Naive thymus-derived CD4-positive, alpha-beta T cell (primary cell): Measurements from ENCODE around the gene STRA6. TPM values are rescaled to one million over a fixed set of nuclear protein-coding genes. Genes with fewer than 3 reads are reported as not detected.
A peak's percentile ranks its signal among the peaks of the same experiment; 100 is the strongest.

ENCODE experiments used
- ATAC-seq: fragments of 150-1000 bp; cut with Tn5 transposase; 2 replicates; pipeline ENCODE4 v1.10.0; 2021; ENCODE audit warnings: mild to moderate bottlenecking, moderate library complexity
- CTCF ChIA-PET: fragments of 350-600 bp; sonication (Branson Sonifier 250); formaldehyde crosslinking; loops from one replicate; lab custom pipeline; 2021; ENCODE audit warnings: antibody characterized with exemption; lab: Charles Lee
- POLR2A ChIA-PET: fragments of 350-600 bp; sonication (Branson Sonifier 250); formaldehyde crosslinking; loops from one replicate; lab custom pipeline; 2021; ENCODE audit warnings: antibody characterized with exemption, inconsistent platforms; lab: Charles Lee
- DNase-seq, 9 donors: peaks; one replicate each; pipeline versions ENCODE4 v3.0.0 to v3.0.0-alpha.2; 2020 to 2022; ENCODE audit warnings: mixed read lengths in 1 of 9
- H3K27ac ChIP-seq: one replicate; pipeline ENCODE4 v1.7.0; 2013; ENCODE audit warnings: mild to moderate bottlenecking, low read depth, low read length, moderate library complexity
- H3K27me3 ChIP-seq, 2 donors: one replicate each; pipeline ENCODE4 v1.7.0; 2013; ENCODE audit warnings: low read length in 2 of 2, mild to moderate bottlenecking in 2 of 2, moderate library complexity in 2 of 2; ENCODE audit not compliant: control insufficient read depth in 2 of 2, insufficient read depth in 2 of 2
- H3K36me3 ChIP-seq, 3 experiments: 1 replicate in 2 of 3; 2 replicates in 1 of 3; pipeline ENCODE4 v1.7.0; 2013; ENCODE audit warnings: low read length in 3 of 3, mild to moderate bottlenecking in 3 of 3, moderate library complexity in 1 of 3; ENCODE audit not compliant: insufficient read depth in 3 of 3, control insufficient read depth in 2 of 3
- H3K4me1 ChIP-seq, 2 donors: one replicate each; pipeline ENCODE4 v1.7.0; 2013; ENCODE audit warnings: low read length in 2 of 2, mild to moderate bottlenecking in 2 of 2, moderate library complexity in 1 of 2; ENCODE audit not compliant: control insufficient read depth in 2 of 2, insufficient read depth in 2 of 2
- H3K4me3 ChIP-seq: 2 replicates; pipeline ENCODE4 v1.7.0; 2013; ENCODE audit warnings: mild to moderate bottlenecking, low read length
- H3K9me3 ChIP-seq, 3 experiments: 1 replicate in 2 of 3; 2 replicates in 1 of 3; pipeline ENCODE4 v1.7.0; 2013; ENCODE audit warnings: low read length in 3 of 3; ENCODE audit not compliant: control insufficient read depth in 2 of 3
- H3K27ac Mint-ChIP-seq, 9 donors: one replicate each; pipeline ENCODE4 v1.8.0; 2020 to 2022; ENCODE audit warnings: mixed read lengths in 9 of 9, mild to moderate bottlenecking in 8 of 9, moderate library complexity in 5 of 9, inconsistent platforms in 2 of 9
- H3K27me3 Mint-ChIP-seq, 5 donors: one replicate each; pipeline ENCODE4 v1.8.0; 2021 to 2022; ENCODE audit warnings: mixed read lengths in 5 of 5, mild to moderate bottlenecking in 1 of 5
- H3K36me3 Mint-ChIP-seq, 5 donors: one replicate each; pipeline ENCODE4 v1.8.0; 2020 to 2022; ENCODE audit warnings: mixed read lengths in 5 of 5, mild to moderate bottlenecking in 3 of 5, inconsistent platforms in 1 of 5
- H3K4me1 Mint-ChIP-seq, 7 donors: one replicate each; pipeline ENCODE4 v1.8.0; 2020 to 2022; ENCODE audit warnings: mixed read lengths in 7 of 7, mild to moderate bottlenecking in 3 of 7, inconsistent platforms in 1 of 7
- H3K4me3 Mint-ChIP-seq, 10 donors: one replicate each; pipeline ENCODE4 v1.8.0; 2020 to 2022; ENCODE audit warnings: mild to moderate bottlenecking in 10 of 10, mixed read lengths in 10 of 10, moderate library complexity in 6 of 10, inconsistent platforms in 2 of 10
- H3K9me3 Mint-ChIP-seq, 11 donors: one replicate each; pipeline ENCODE4 v1.8.0; 2020 to 2022; ENCODE audit warnings: mixed read lengths in 11 of 11, mild to moderate bottlenecking in 4 of 11, inconsistent platforms in 1 of 11, moderate library complexity in 1 of 11
- intact Hi-C, 2 donors: fragments of 100-400 bp; cut with micrococcal nuclease; formaldehyde crosslinking; loops; one replicate each; pipeline ENCODE4 v1.15.1; 2023
- polyA plus RNA-seq, 2 donors: library from polyadenylated mRNA; unstranded; fragments of 300-500 nt; fragmentation: Illumina TruSeq; gene quantifications; one replicate each; pipeline ENCODE4 v1.2.3, GENCODE V29; 2021
- total RNA-seq, 6 experiments: library from RNA in 5 of 6; stranded (reverse) in 5 of 6; gene quantifications; 1 replicate in 5 of 6; 2 replicates in 1 of 6; pipeline ENCODE4 v1.2.3 and lab custom pipeline; 2021 to 2026

The STRA6 gene
- total and polyA plus RNA-seq, 7 experiments from 2014 or later, result not detected

DNA sequence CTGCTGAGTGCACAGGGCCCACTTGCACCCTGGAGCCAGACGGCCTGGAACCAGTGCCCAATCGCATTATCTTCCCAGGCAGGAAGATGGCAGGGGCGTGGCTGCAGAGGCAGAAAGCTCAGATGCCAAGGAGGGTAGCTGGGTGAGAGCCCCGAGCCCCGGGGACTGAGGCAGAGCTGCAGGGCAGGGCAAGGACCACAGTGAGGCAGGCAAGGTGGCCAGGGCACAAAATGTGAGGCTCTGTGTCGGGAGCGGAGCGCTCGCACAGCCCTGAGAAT, 31.9 kb upstream of the STRA6 start:
- Mint-ChIP-seq H3K36me3 (no peaks in the 10 kb centered on the region), H3K4me1 (peaks cover 0 to 3% (median 0%) of the 10 kb centered on the region in 7 donors), H3K9me3 (no peaks in the 10 kb centered on the region), H3K4me3 (no peak overlapping the region), H3K27ac (no peak overlapping the region), H3K27me3 (peaks cover 0 to 8% (median 0%) of the 10 kb centered on the region in 5 donors)
- ChIA-PET POLR2A (no interaction called here), CTCF (no interaction called here)
- Histone ChIP-seq H3K27ac (no peak overlapping the region), H3K4me1 (no peaks in the 10 kb centered on the region), H3K4me3 (no peak overlapping the region), H3K9me3 (no peaks in the 10 kb centered on the region), H3K27me3 (no peaks in the 10 kb centered on the region), H3K36me3 (no peaks in the 10 kb centered on the region)
- ATAC-seq (no peak), DNase-seq (no peak)
- intact Hi-C loops, result no loop called here

DNA sequence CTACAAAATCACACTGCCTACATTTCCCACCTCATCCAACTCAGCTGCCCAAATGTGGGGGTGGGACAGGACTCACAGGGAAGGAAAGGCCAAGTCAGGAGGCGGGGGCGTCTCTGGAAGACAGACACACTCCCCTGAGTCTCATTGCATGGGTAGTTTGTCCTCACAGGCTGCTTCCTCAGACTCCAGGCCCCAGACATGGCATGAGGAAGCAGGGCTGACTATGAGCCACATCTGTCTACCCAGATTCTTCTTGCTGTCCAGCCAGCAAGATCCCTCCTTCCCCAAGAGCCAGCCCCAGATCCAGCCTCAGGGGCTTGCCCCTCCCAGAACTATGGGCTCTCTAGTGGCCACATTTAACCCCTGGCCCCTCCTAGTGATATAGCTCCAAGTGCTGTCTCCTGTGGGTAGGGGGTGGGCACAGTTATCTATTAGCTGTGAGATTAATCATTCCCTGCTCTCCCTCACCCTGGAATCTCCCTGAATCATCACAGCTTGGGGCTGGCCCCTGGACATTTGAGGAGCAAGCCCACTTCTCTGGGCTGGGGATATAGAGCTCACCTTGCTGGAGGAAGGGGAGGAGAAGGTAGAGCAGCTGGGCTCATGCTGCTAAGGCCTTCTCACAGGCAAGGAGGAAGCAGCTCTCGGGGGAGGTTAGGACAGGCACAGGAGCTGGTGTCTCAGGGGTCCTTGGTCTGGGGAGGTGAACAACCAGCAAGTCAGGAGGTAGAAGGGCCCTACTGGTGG, 31.4 kb upstream of the STRA6 start:
- Mint-ChIP-seq H3K4me1 (peaks cover 0 to 3% (median 0%) of the 10 kb centered on the region in 7 donors), H3K9me3 (no peaks in the 10 kb centered on the region), H3K36me3 (no peaks in the 10 kb centered on the region), H3K4me3 (no peak overlapping the region), H3K27ac (no peak overlapping the region), H3K27me3 (peaks cover 0 to 10% (median 0%) of the 10 kb centered on the region in 5 donors)
- ChIA-PET CTCF (no interaction called here), POLR2A (no interaction called here)
- Histone ChIP-seq H3K36me3 (no peaks in the 10 kb centered on the region), H3K4me3 (no peak overlapping the region), H3K9me3 (no peaks in the 10 kb centered on the region), H3K27ac (no peak overlapping the region), H3K27me3 (no peaks in the 10 kb centered on the region), H3K4me1 (no peaks in the 10 kb centered on the region)
- intact Hi-C loops, result no loop called here
- ATAC-seq, result no peak
- DNase-seq, result no peak

DNA sequence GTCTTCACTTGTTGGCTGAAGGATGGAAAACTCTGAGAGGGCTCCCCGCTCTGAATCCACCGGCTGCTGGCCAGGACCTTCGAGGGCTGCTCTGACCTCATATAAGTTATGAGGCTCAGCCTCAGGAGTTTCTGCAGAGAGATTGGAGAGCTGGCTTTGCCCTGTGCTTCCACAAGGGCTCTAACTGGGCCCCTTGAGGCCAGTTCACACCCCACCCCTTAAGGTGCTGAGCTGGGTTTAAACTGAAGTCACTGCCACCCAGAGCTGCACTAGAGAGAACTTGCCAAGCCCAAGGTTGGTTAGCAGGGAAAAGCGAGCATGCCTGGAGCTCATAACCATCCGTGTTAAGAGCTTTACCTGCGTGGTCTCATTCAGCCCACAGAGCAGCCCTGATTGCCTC, 30.8 kb upstream of the STRA6 start:
- Histone ChIP-seq H3K27me3 (no peaks in the 10 kb centered on the region), H3K36me3 (no peaks in the 10 kb centered on the region), H3K4me3 (no peak overlapping the region), H3K9me3 (no peaks in the 10 kb centered on the region), H3K27ac (no peak overlapping the region), H3K4me1 (no peaks in the 10 kb centered on the region)
- intact Hi-C loops, result no loop called here
- DNase-seq (no peak), ATAC-seq (no peak)
- Mint-ChIP-seq H3K27ac (peak overlapping the region in 1 of 9 donors; percentile 4), H3K4me3 (no peak overlapping the region), H3K4me1 (peaks cover 0 to 3% (median 0%) of the 10 kb centered on the region in 7 donors), H3K9me3 (no peaks in the 10 kb centered on the region), H3K36me3 (no peaks in the 10 kb centered on the region), H3K27me3 (peaks cover 0 to 7% (median 0%) of the 10 kb centered on the region in 5 donors)
- ChIA-PET POLR2A (no interaction called here), CTCF (no interaction called here)

DNA sequence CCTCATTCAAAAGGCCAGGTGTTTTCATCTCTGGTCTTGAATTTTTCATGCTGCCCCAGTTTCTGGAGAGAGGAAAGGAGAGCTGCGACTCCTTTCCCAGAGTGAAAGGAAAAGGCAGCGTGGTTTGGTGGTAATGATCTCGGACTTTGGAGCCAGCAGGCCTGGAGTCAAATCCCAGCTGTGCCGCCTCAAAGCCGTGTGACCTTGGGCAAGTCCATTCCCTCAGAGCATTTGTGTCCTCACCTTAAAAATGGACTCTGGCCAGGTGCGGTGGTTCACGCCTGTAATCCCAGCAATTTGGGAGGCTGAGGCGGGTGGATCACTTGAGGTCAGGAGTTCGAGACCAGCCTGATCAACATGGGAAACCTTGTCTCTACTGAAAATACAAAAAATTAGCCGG, 28.9 kb upstream of the STRA6 start:
- peaks cover 0 to 10% (median 4%) of the 10 kb centered on the region in 5 donors for H3K27me3 Mint-ChIP-seq
- ChIA-PET POLR2A (interaction anchor here (0.6 kb wide), 1 partner anchor 12 kb away, joined by 3 read pairs; no protein-coding TSS in a partner anchor), CTCF (no interaction called here)
- intact Hi-C loops, result no loop called here
- no peaks in the 10 kb centered on the region for H3K27me3 ChIP-seq
- no peak overlapping the region for H3K4me3 ChIP-seq
- ATAC-seq (no peak), DNase-seq (no peak)
- peaks cover 0 to 3% (median 0%) of the 10 kb centered on the region in 7 donors for H3K4me1 Mint-ChIP-seq
- H3K36me3 ChIP-seq, result no peaks in the 10 kb centered on the region
- no peak overlapping the region for H3K4me3 Mint-ChIP-seq
- H3K4me1 ChIP-seq, result no peaks in the 10 kb centered on the region
- H3K9me3 Mint-ChIP-seq, result peaks cover 0 to 2% (median 0%) of the 10 kb centered on the region in 11 donors
- no peaks in the 10 kb centered on the region for H3K36me3 Mint-ChIP-seq
- no peak overlapping the region for H3K27ac Mint-ChIP-seq
- H3K27ac ChIP-seq, result no peak overlapping the region
- no peaks in the 10 kb centered on the region for H3K9me3 ChIP-seq

DNA sequence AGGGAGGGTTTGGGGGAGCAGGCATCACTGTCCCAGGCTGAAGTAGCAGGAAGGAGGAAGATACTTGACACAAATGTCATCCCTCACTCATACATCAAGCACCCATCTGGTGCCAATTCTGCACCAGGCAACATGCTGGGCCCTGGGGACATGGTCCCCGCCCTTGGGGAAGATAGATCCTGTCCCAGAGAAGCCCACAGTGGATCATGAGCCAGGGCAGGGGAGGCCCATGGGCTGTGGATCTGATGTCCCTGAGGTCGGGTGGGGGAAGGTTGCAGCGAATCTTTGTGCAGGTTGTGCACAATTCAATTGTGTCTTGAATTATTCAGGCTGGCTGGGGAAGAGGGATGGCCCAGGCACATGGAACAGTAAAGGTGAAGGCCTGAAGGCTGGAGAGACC, 27.1 kb upstream of the STRA6 start:
- POLR2A ChIA-PET, result no interaction called here
- intact Hi-C loops, result no loop called here
- ATAC-seq, result no peak

DNA sequence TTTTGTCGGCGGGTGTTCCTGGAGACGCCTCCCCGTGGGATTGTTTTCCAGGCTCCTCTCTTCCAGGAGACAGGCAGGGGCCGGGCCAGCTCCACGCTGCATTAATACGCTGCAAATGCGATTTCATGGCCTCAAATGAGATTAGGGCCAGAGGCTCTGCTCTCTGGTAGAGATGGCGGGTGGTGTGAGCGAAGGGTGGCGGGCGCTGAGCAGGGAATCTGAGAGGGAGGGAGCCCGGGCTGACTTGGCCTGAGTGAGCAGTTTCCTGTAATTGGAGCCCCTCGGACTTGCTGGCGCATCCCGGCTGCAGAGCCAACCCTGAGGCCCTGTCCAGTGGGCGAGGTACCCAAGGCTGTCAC, 26.1 kb upstream of the STRA6 start:
- peaks cover 0 to 24% (median 7%) of the 10 kb centered on the region in 5 donors for H3K27me3 Mint-ChIP-seq
- no peak overlapping the region for H3K27ac Mint-ChIP-seq
- Histone ChIP-seq H3K36me3 (no peaks in the 10 kb centered on the region), H3K27me3 (no peaks in the 10 kb centered on the region), H3K4me3 (no peak overlapping the region), H3K27ac (no peak overlapping the region), H3K4me1 (no peaks in the 10 kb centered on the region), H3K9me3 (no peaks in the 10 kb centered on the region)
- DNase-seq (no peak), ATAC-seq (no peak)
- H3K9me3 Mint-ChIP-seq, result peaks cover 0 to 2% (median 0%) of the 10 kb centered on the region in 11 donors
- H3K36me3 Mint-ChIP-seq, result no peaks in the 10 kb centered on the region
- peaks cover 0 to 10% (median 3%) of the 10 kb centered on the region in 7 donors for H3K4me1 Mint-ChIP-seq
- intact Hi-C loops, result no loop called here
- POLR2A ChIA-PET, result no interaction called here
- CTCF ChIA-PET, result no interaction called here
- no peak overlapping the region for H3K4me3 Mint-ChIP-seq

More for the DNA sequence above, 27.1 kb upstream of the STRA6 start:
- H3K9me3 ChIP-seq, result no peaks in the 10 kb centered on the region
- peaks cover 0 to 3% (median 0%) of the 10 kb centered on the region in 7 donors for H3K4me1 Mint-ChIP-seq
- H3K36me3 ChIP-seq, result no peaks in the 10 kb centered on the region
- CTCF ChIA-PET, result no interaction called here
- no peaks in the 10 kb centered on the region for H3K4me1 ChIP-seq
- H3K27me3 Mint-ChIP-seq, result peaks cover 0 to 17% (median 4%) of the 10 kb centered on the region in 5 donors
- DNase-seq, result no peak
- no peak overlapping the region for H3K4me3 Mint-ChIP-seq
- no peaks in the 10 kb centered on the region for H3K36me3 Mint-ChIP-seq
- no peaks in the 10 kb centered on the region for H3K27me3 ChIP-seq
- H3K27ac ChIP-seq, result no peak overlapping the region
- H3K27ac Mint-ChIP-seq, result no peak overlapping the region
- H3K4me3 ChIP-seq, result no peak overlapping the region
- peaks cover 0 to 2% (median 0%) of the 10 kb centered on the region in 11 donors for H3K9me3 Mint-ChIP-seq
